AG04450 (cell line): ENCODE results near the gene TNFAIP3. TPM values are rescaled to one million over a fixed set of nuclear protein-coding genes. Genes with fewer than 3 reads are reported as not detected.

Source experiments
- CTCF ChIA-PET: fragments of 300-600, 350-600 bp; formaldehyde crosslinking; extraction: SDS; loops from one replicate; lab custom pipeline; 2022; ENCODE audit warnings: antibody characterized with exemption, inconsistent platforms; lab: Charles Lee
- POLR2A ChIA-PET: fragments of 350-600 bp; formaldehyde crosslinking; extraction: SDS; loops from one replicate; lab custom pipeline; 2021; ENCODE audit warnings: antibody characterized with exemption, inconsistent platforms; lab: Yijun Ruan, JAX
- DNase-seq: peaks from one replicate; pipeline ENCODE4 v3.0.0-alpha.2; 2011; ENCODE audit warnings: low read depth, low spot score
- H3K27ac ChIP-seq: one replicate; pipeline ENCODE4 v1.5.1; 2012; ENCODE audit warnings: low read depth, low read length, control low read depth
- H3K27me3 ChIP-seq: one replicate; pipeline ENCODE4 v1.6.0; 2012; ENCODE audit warnings: low read length; ENCODE audit not compliant: control insufficient read depth, insufficient read depth
- H3K4me3 ChIP-seq: 2 replicates; pipeline ENCODE4 v1.5.1; 2011; ENCODE audit warnings: mild to moderate bottlenecking, low read depth, low read length, control low read depth
- H3K9me3 ChIP-seq: 2 replicates; pipeline ENCODE4 v1.5.1; 2012; ENCODE audit warnings: low read length; ENCODE audit not compliant: control insufficient read depth, insufficient read depth
- CTCF ChIP-seq: IDR thresholded peaks from 2 replicates; pipeline ENCODE4 v1.5.1; 2011; ENCODE audit warnings: low read depth, low read length, control low read depth, inconsistent platforms
- polyA plus RNA-seq: library from polyadenylated mRNA; depleted of rRNA; stranded (reverse); fragments of >200 nt; gene quantifications from 2 replicates; pipeline ENCODE4 v1.2.3, GENCODE V29; 2011

TNFAIP3 gene
- polyA plus RNA-seq, 1 experiment, result 16.7 TPM

DNA sequence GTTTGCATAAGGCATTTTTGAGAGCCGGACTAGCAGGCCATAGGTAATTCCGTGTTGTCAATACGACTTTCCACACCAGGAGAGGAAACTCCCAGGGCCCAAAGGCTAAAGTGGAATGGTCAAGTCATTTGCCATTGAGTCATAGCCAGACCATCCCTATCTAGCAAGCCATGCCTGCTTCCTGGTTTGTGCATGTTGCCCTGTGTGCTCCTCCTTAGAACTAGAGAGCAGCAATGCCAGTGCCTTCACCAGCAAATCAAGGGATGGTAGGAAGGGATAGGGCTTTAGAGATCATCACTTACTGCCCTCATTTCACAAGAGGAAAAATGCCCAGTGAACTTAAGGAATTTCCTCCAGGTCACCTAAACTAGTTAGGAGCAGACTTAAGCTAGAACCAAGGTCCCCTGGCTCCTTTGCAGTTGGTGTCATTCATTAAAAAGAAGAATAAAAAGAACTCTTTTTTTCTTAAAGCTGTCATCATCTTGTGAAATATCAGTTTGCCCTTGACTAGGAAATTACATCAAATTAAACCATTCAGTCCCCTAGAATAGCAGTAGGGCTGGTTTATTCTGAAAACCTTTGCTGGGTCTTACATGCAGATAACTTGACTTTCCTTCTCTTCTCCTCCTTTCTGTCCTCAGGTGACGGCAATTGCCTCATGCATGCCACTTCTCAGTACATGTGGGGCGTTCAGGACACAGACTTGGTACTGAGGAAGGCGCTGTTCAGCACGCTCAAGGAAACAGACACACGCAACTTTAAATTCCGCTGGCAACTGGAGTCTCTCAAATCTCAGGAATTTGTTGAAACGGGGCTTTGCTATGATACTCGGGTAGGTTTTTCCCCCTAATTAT lies 7.4 kb downstream of the TNFAIP3 start:
- ChIA-PET CTCF (interaction anchor here (1.0 kb wide), 2 partner anchors 70 to 170 kb away, joined by 4 to 8 read pairs; no protein-coding TSS in a partner anchor), POLR2A (no interaction called here)
- Histone ChIP-seq H3K27ac (no peak overlapping the region), H3K4me3 (no peak overlapping the region), H3K27me3 (no peaks in the 10 kb centered on the region), H3K9me3 (no peaks in the 10 kb centered on the region)
- no peak for DNase-seq
- no peak for TF ChIP-seq CTCF

GRCh38 chr6:137875058-137875520 lies 8.0 kb downstream of the TNFAIP3 start:
- no peak for TF ChIP-seq CTCF
- no peak for DNase-seq
- H3K9me3 ChIP-seq, result no peaks in the 10 kb centered on the region
- H3K27ac ChIP-seq, result no peak overlapping the region
- H3K27me3 ChIP-seq, result no peaks in the 10 kb centered on the region
- H3K4me3 ChIP-seq, result no peak overlapping the region
- ChIA-PET POLR2A (no interaction called here), CTCF (interaction anchor here (0.7 to 0.9 kb wide), 2 partner anchors 8 to 126 kb away, joined by 3 to 4 read pairs; partner anchors contain the start of gene TNFAIP3)

GRCh38 chr6:137875606-137876005 lies 8.5 kb downstream of the TNFAIP3 start:
- no peak for DNase-seq
- H3K27ac ChIP-seq, result no peak overlapping the region
- TF ChIP-seq CTCF, result no peak
- H3K27me3 ChIP-seq, result no peaks in the 10 kb centered on the region
- no peak overlapping the region for H3K4me3 ChIP-seq
- H3K9me3 ChIP-seq, result no peaks in the 10 kb centered on the region
- ChIA-PET POLR2A (no interaction called here), CTCF (interaction anchor here (0.7 to 0.9 kb wide), 2 partner anchors 8 to 125 kb away, joined by 3 to 4 read pairs; partner anchors contain the start of gene TNFAIP3)

DNA sequence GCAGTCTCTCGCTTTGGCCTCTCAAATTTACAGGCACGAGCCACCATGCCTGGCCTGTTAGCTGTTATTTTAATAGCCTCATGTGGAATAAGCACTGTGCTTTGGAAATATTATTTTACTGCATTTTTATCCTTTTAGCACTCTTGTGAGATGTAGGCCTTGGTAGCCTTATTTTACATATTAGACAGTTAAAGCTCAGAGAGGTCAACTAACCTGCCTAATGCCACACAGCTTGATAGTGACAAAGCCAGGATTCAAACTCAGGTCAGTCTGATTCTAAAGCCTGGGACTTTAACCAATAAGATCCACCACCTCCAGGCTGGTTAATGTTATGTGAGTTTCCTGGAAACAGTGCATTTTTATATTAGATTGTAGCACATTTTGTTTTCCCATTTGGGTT lies 9.5 kb downstream of the TNFAIP3 start:
- H3K27me3 ChIP-seq, result no peaks in the 10 kb centered on the region
- H3K9me3 ChIP-seq, result no peaks in the 10 kb centered on the region
- DNase-seq, result no peak
- ChIA-PET POLR2A (no interaction called here), CTCF (interaction anchor here (0.6 to 1.8 kb wide), 3 partner anchors 68 to 986 kb away, joined by 3 to 10 read pairs (median 4); no protein-coding TSS in a partner anchor)
- no peak for TF ChIP-seq CTCF
- no peak overlapping the region for H3K4me3 ChIP-seq
- no peak overlapping the region for H3K27ac ChIP-seq

DNA sequence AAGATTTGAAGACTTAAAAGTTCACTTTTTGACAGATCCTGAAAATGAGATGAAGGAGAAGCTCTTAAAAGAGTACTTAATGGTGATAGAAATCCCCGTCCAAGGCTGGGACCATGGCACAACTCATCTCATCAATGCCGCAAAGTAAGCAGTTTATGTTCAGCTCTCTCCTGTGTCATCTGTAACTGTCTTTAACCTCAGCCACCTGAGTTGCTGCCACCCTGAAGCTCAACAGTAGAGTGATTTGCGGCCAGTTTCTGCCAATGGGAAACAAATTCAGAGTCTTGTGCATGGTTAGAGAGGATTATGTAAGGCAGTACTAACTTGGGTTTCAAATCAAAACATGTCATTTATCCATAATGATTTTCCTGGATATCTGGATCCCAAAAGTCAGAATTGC lies 10.1 kb downstream of the TNFAIP3 start:
- no peak overlapping the region for H3K4me3 ChIP-seq
- CTCF ChIA-PET, result interaction anchor here (0.6 to 1.8 kb wide), 4 partner anchors 10 to 986 kb away, joined by 3 to 10 read pairs (median 4); partner anchors contain the start of gene TNFAIP3
- H3K27ac ChIP-seq, result no peak overlapping the region
- TF ChIP-seq CTCF, result no peak
- POLR2A ChIA-PET, result no interaction called here
- no peaks in the 10 kb centered on the region for H3K9me3 ChIP-seq
- DNase-seq, result no peak
- no peaks in the 10 kb centered on the region for H3K27me3 ChIP-seq
